Activated CD4-positive, alpha-beta T cell treated with anti-CD3 and anti-CD28 coated beads, Interleukin-2, amount 10 ng/mL, durations not matched to agents 7 days and 5 days (primary cell): ENCODE measurements around the gene MB. TPM values are rescaled to one million over a fixed set of nuclear protein-coding genes. Genes with fewer than 3 reads are reported as not detected.

Experiments
- CTCF ChIA-PET: fragments of 350-600 bp; sonication (Branson Sonifier 250); formaldehyde crosslinking; loops from one replicate; lab custom pipeline; 2021; ENCODE audit warnings: antibody characterized with exemption; lab: Charles Lee
- POLR2A ChIA-PET: fragments of 350-600 bp; sonication (Branson Sonifier 250); formaldehyde crosslinking; loops from one replicate; lab custom pipeline; 2021; ENCODE audit warnings: antibody characterized with exemption; lab: Charles Lee
- DNase-seq: peaks from one replicate; pipeline ENCODE4 v3.0.0-alpha.2; 2020
- H3K27ac Mint-ChIP-seq: one replicate; pipeline ENCODE4 v1.8.0; 2021; ENCODE audit warnings: mild to moderate bottlenecking, moderate library complexity, mixed read lengths
- H3K27me3 Mint-ChIP-seq: one replicate; pipeline ENCODE4 v1.8.0; 2021; ENCODE audit warnings: mixed read lengths
- H3K36me3 Mint-ChIP-seq: one replicate; pipeline ENCODE4 v1.8.0; 2021; ENCODE audit warnings: low read depth, mixed read lengths
- H3K4me1 Mint-ChIP-seq: one replicate; pipeline ENCODE4 v1.8.0; 2021; ENCODE audit warnings: mixed read lengths
- H3K4me3 Mint-ChIP-seq: one replicate; pipeline ENCODE4 v1.8.0; 2021; ENCODE audit warnings: mild to moderate bottlenecking, moderate library complexity, mixed read lengths
- H3K9me3 Mint-ChIP-seq: one replicate; pipeline ENCODE4 v1.8.0; 2021; ENCODE audit warnings: mixed read lengths
- total RNA-seq, 2 experiments: library from RNA; stranded (reverse); gene quantifications; one replicate each; pipeline ENCODE4 v1.2.3, GENCODE V29; 2021

MB gene
- total RNA-seq, 2 experiments from 2014 or later = 0.20 TPM; not detected in 1

DNA sequence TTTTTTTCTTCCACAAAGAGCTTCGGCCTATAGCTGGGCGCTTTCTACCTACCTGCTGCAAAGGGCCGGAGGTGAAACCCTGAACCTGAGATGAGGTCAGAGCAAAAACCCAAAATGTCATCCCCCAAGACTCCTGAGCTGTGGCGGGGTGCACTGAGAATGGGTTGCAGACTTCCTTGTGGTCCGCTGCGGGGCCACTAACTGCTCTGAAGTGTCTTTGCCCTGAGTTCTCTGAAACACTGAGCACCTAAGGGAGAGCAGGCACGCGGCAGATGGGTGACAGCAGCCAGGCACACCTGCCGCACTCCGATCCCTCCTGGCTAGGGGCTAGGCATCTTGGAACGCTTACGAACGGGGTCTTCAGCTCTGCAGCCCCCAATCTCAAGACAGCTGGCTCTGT lies 47.2 kb downstream of the MB start:
- H3K9me3 Mint-ChIP-seq = no peaks in the 10 kb centered on the region
- ChIA-PET CTCF (interaction anchor here (0.5 kb wide), 1 partner anchor 69 kb away, joined by 5 read pairs; no protein-coding TSS in a partner anchor), POLR2A (interaction anchor here (0.6 kb wide), 1 partner anchor 329 kb away, joined by 4 read pairs; no protein-coding TSS in a partner anchor)
- no peak for DNase-seq
- H3K36me3 Mint-ChIP-seq = no peaks in the 10 kb centered on the region
- no peak overlapping the region for H3K4me3 Mint-ChIP-seq
- no peaks in the 10 kb centered on the region for H3K4me1 Mint-ChIP-seq
- no peak overlapping the region for H3K27ac Mint-ChIP-seq
- no peaks in the 10 kb centered on the region for H3K27me3 Mint-ChIP-seq

DNA sequence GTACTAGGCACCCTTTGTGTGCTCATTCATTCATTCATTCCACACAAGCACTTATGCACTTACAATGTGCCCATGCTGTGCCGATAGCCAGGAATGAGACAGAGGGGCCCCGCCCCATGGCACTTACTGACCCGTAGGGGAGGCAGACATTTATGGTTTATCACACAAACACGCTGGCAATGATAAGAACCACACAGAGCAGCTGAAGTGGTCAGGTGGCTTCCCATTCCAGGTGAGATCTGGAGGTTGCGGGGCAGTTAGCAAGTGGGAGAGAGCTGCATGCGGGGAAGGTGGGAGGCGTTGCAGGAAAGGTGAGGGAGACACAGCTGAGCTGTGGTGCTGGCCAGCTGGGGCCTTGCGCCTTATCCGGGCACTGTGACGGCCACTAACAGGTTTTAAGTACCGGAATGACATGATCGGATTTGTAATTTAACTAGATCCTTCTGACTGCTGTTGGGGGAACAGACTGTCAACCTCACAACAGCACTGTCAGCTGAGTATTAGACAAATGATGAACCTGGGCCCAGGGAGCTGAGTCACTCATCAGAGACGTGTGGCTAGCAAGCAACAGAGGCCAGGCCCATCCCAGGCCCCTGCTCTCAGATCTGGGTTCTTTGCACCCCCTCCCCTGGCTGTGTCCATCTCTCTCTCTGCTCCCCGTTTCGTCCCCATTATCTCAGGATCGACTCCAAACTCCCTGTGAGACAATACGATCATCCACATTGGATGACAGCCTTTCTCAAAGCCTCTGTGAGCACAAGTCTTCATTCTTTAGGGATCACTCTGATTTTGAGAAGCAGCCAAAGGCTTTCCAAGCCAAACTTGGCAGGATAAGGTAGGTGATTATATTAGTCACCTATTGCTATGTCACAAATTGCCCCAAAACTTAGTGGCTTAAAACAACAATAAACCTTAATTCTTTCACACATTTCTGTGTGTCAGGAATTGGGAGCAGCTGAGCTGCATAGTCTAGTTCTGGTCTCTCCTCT lies 48.1 kb downstream of the MB start:
- DNase-seq = no peak
- ChIA-PET POLR2A (no interaction called here), CTCF (interaction anchor here (0.5 kb wide), 1 partner anchor 69 kb away, joined by 5 read pairs; no protein-coding TSS in a partner anchor)
- no peaks in the 10 kb centered on the region for H3K4me1 Mint-ChIP-seq
- no peaks in the 10 kb centered on the region for H3K36me3 Mint-ChIP-seq
- H3K4me3 Mint-ChIP-seq = no peak overlapping the region
- H3K9me3 Mint-ChIP-seq = no peaks in the 10 kb centered on the region
- H3K27me3 Mint-ChIP-seq = no peaks in the 10 kb centered on the region
- no peak overlapping the region for H3K27ac Mint-ChIP-seq

DNA sequence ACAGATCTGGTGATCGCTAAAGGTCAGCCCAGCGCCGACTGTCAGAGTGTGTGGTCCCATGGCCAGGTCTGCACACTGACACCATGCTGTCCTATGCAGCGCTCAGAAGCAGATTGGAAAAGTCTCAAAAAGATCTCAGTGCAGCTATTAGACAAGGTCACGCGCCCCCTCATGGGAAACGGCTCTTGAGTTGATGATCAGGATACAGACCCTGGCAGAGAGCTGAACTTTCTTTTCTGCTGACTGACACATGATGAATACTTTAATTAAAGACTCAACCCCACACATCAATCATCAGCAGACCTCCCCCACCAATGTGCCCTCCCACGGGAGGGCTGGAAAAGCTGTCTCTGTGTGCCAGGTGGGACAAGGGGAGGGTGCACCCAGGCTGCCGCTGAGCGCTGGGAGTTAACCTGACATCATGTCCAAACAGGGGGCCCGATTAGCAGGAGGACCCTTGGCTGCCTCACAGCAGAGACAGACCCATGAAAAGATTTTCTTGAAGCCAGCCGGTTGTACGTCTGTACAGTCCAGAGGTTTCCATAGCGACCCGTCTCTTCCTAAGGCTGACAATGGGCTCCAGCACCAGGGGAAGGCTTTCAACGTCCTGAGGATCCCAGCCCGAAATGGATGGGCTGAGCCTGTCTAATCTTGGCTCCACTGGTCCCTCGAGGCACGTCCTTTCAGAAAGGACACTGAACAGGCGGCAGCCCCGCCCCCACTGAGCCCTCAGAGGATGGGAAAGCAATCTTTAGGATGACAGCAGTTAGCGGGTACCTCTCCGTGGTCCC lies 49.6 kb downstream of the MB start:
- POLR2A ChIA-PET = no interaction called here

DNA sequence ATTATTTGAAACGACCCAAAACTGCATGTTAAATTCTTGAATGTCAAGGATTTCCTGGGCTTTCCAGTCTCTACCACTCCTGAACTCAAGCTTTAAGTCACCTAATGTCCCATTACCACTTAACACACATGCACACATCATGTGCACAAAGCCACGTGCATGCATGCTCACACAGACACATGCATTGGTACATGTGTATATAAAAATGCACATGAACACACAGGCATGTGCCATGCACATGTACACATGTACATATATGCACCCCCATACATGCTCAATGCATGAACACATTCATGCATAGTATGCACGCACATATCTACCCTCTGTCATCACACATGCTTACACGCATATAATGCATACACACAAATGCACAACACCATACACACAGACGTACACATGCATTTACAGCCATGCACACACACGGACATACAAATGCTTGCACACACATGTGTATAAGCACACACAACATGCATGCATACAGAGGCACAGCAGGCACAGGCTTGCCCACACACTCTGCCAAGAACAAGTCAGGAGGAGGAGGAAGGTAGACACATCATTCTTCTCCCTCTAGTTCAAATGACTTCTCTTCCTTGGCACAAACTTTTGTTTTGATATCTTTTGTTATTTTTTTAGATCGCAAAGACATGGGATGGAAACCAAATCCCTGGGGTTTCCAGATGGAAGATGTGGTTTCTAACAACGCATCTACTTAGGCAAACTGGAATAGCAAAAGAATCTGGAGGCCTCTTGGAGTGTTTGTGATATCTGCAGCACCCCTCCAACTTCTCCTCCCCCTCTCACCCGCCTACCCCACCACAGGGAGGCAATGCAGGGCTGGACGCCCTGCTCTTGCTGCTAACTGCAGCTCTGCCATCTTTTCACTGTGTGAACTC lies 51.9 kb downstream of the MB start:
- Mint-ChIP-seq H3K27me3 (peaks cover 2% of the 10 kb centered on the region), H3K36me3 (no peaks in the 10 kb centered on the region), H3K4me1 (no peaks in the 10 kb centered on the region), H3K9me3 (no peaks in the 10 kb centered on the region), H3K27ac (no peak overlapping the region), H3K4me3 (no peak overlapping the region)
- DNase-seq = no peak
- ChIA-PET CTCF (interaction anchor here (1.4 kb wide), 1 partner anchor 23 kb away, joined by 3 read pairs; no protein-coding TSS in a partner anchor), POLR2A (no interaction called here)

More for the DNA sequence above, 49.6 kb downstream of the MB start:
- H3K4me1 Mint-ChIP-seq = no peaks in the 10 kb centered on the region
- H3K27me3 Mint-ChIP-seq = peaks cover 2% of the 10 kb centered on the region
- H3K9me3 Mint-ChIP-seq = no peaks in the 10 kb centered on the region
- no peak overlapping the region for H3K27ac Mint-ChIP-seq
- H3K4me3 Mint-ChIP-seq = no peak overlapping the region
- DNase-seq = no peak
- no peaks in the 10 kb centered on the region for H3K36me3 Mint-ChIP-seq
- CTCF ChIA-PET = no interaction called here

DNA sequence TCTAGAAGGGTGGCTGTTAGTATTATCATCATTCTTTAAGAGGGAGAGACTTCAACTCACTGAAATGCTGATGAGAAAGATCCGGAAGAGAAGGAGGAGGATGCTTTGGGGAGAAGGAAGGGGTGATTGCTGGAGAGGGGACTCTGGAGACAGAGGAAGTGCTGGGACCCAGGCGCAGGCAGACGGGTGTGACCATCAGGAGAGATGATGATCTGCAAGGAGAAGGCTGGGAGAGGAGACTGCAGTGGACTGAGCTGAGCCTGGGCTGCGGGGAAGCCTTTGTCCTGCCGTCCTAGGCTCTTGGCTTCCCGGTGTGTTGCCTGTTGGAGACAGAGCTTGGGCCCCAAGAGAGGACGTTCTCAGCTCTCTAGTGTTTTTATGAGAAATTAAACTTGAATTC lies 53.9 kb downstream of the MB start:
- no peak for DNase-seq
- no peaks in the 10 kb centered on the region for H3K9me3 Mint-ChIP-seq
- POLR2A ChIA-PET = no interaction called here
- CTCF ChIA-PET = interaction anchor here (0.9 kb wide), 1 partner anchor 13 kb away, joined by 4 read pairs; no protein-coding TSS in a partner anchor
- H3K27me3 Mint-ChIP-seq = peaks cover 8% of the 10 kb centered on the region
- H3K36me3 Mint-ChIP-seq = no peaks in the 10 kb centered on the region
- H3K4me3 Mint-ChIP-seq = no peak overlapping the region
- no peaks in the 10 kb centered on the region for H3K4me1 Mint-ChIP-seq
- no peak overlapping the region for H3K27ac Mint-ChIP-seq

- H3K36me3 Mint-ChIP-seq = no peaks in the 10 kb centered on the region
- H3K27me3 Mint-ChIP-seq = peaks cover 14% of the 10 kb centered on the region
- POLR2A ChIA-PET = no interaction called here
- no peak overlapping the region for H3K4me3 Mint-ChIP-seq
- no peak overlapping the region for H3K27ac Mint-ChIP-seq
- H3K9me3 Mint-ChIP-seq = no peaks in the 10 kb centered on the region
- H3K4me1 Mint-ChIP-seq = no peaks in the 10 kb centered on the region
- CTCF ChIA-PET = no interaction called here
- DNase-seq = no peak
Measured at GRCh38 chr22:35561796-35562526, 55.2 kb downstream of the MB start.

- Mint-ChIP-seq H3K4me3 (no peak overlapping the region), H3K4me1 (no peaks in the 10 kb centered on the region), H3K27ac (no peak overlapping the region), H3K27me3 (peaks cover 14% of the 10 kb centered on the region), H3K36me3 (no peaks in the 10 kb centered on the region), H3K9me3 (no peaks in the 10 kb centered on the region)
- ChIA-PET POLR2A (no interaction called here), CTCF (interaction anchor here (0.6 kb wide), 1 partner anchor 602 kb away, joined by 3 read pairs; no protein-coding TSS in a partner anchor)
- no peak for DNase-seq
Measured at GRCh38 chr22:35560824-35561223, 56.3 kb downstream of the MB start.

GRCh38 chr22:35560366-35560765 lies 56.8 kb downstream of the MB start:
- Mint-ChIP-seq H3K27ac (no peak overlapping the region), H3K36me3 (no peaks in the 10 kb centered on the region), H3K27me3 (peaks cover 14% of the 10 kb centered on the region), H3K4me3 (no peak overlapping the region), H3K9me3 (no peaks in the 10 kb centered on the region), H3K4me1 (no peaks in the 10 kb centered on the region)
- DNase-seq = no peak
- CTCF ChIA-PET = interaction anchor here (0.6 kb wide), 1 partner anchor 602 kb away, joined by 3 read pairs; no protein-coding TSS in a partner anchor
- POLR2A ChIA-PET = no interaction called here

DNA sequence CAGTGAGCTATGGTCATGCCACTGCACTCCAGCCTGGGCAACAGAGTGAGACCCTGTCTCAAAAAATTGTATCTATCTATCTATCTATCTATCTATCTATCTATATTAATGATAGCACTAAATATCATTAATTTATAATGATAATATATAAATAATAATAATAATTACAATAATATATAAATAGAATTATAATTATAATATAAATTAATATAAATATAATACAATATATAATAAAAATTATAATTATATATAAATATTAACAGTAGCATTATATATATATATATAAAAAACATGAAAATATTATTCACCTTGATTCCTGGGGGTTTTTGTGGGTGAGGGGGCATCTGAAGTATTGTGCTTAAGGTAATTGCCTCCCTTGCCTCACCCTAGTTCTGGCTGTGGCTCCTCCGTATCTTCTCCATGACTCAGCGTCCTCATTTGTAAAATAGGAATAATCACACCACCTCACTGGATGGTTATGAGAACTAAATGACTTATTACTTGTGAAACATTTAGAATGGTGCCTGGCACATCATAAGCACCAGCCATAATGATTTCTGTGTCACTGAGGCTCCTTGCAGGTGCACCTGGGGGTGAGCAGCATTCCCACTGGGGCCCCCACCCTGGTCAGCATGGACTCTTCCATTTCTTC lies 57.6 kb downstream of the MB start:
- CTCF ChIA-PET = no interaction called here
- no peak for DNase-seq
- POLR2A ChIA-PET = no interaction called here
- Mint-ChIP-seq H3K4me3 (no peak overlapping the region), H3K27ac (no peak overlapping the region), H3K36me3 (no peaks in the 10 kb centered on the region), H3K4me1 (no peaks in the 10 kb centered on the region), H3K9me3 (no peaks in the 10 kb centered on the region), H3K27me3 (peaks cover 17% of the 10 kb centered on the region)

DNA sequence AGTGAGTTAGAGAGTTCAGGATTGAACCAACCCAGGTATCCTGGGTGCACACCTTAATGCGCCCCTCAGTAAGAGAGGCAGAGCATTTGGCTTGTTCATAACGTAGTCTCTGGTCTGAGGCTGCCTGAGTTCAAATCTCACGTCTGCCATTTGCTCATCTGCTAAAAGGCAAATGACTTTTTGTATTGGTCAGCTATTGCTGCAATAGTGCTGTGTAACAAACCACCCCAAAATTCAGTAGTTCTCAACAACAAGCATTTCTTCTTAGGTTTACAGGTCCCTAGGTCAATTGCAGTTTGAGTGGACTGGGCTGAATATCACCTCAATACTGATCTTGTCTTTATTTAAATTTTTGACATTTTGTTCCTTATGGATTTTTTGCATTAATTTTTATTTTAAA lies 58.4 kb downstream of the MB start:
- CTCF ChIA-PET = no interaction called here
- H3K27me3 Mint-ChIP-seq = peaks cover 17% of the 10 kb centered on the region
- no peak overlapping the region for H3K4me3 Mint-ChIP-seq
- no peak overlapping the region for H3K27ac Mint-ChIP-seq
- POLR2A ChIA-PET = no interaction called here
- no peaks in the 10 kb centered on the region for H3K36me3 Mint-ChIP-seq
- peaks cover 2% of the 10 kb centered on the region for H3K4me1 Mint-ChIP-seq
- no peak for DNase-seq
- no peaks in the 10 kb centered on the region for H3K9me3 Mint-ChIP-seq

GRCh38 chr22:35558031-35558430 lies 59.1 kb downstream of the MB start:
- no peak overlapping the region for H3K27ac Mint-ChIP-seq
- no peaks in the 10 kb centered on the region for H3K36me3 Mint-ChIP-seq
- peaks cover 15% of the 10 kb centered on the region for H3K27me3 Mint-ChIP-seq
- no peaks in the 10 kb centered on the region for H3K9me3 Mint-ChIP-seq
- H3K4me1 Mint-ChIP-seq = peaks cover 8% of the 10 kb centered on the region
- POLR2A ChIA-PET = no interaction called here
- H3K4me3 Mint-ChIP-seq = no peak overlapping the region
- CTCF ChIA-PET = no interaction called here
- DNase-seq = no peak
